HCT116 (cell line): ENCODE data around the gene SLC35B2.

Experiments used
- CTCF ChIP-seq, 3 experiments: fragments of 200-600 bp in 1 of 3; sonication (generic) in 1 of 3; IDR thresholded peaks in 2 of 3; conservative IDR thresholded peaks in 1 of 3; 2 replicates each; pipeline ENCODE4 v1.5.1; 2012 to 2017; ENCODE audit warnings: low read depth in 2 of 3, low read length in 2 of 3, antibody characterized with exemption in 1 of 3, borderline replicate concordance in 1 of 3, control low read depth in 1 of 3, mild to moderate bottlenecking in 1 of 3, mixed read lengths in 1 of 3, mixed run types in 1 of 3, moderate library complexity in 1 of 3; ENCODE audit not compliant: insufficient read depth in 1 of 3
- FOSL1 ChIP-seq: IDR thresholded peaks from 2 replicates; pipeline ENCODE4 v1.6.1; 2012; ENCODE audit warnings: low read depth
- POLR2A ChIP-seq: IDR thresholded peaks from 2 replicates; pipeline ENCODE4 v1.7.0; 2011; ENCODE audit warnings: borderline replicate concordance; ENCODE audit not compliant: insufficient read depth, insufficient read length; ENCODE audit errors: extremely low read depth
- RAD21 ChIP-seq: IDR thresholded peaks from 2 replicates; pipeline ENCODE4 v1.6.1; 2012; ENCODE audit warnings: low read depth, mild to moderate bottlenecking
- SIN3A ChIP-seq: IDR thresholded peaks from 2 replicates; pipeline ENCODE4 v1.6.1; 2012; ENCODE audit warnings: low read depth
- TCF7L2 ChIP-seq: IDR thresholded peaks from 2 replicates; pipeline ENCODE4 v1.7.0; 2011; ENCODE audit warnings: borderline replicate concordance, inconsistent platforms; ENCODE audit not compliant: insufficient read depth, insufficient read length; ENCODE audit errors: extremely low read depth

GRCh38 chr6:44298055-44298803, 40.9 kb upstream of the SLC35B2 start:
- no peak for TF ChIP-seq CTCF (IDR thresholded peaks at IDR 0.05 in 2 of 3, conservative IDR thresholded peaks at IDR 0.05 in 1 of 3; ENCODE audit: borderline replicate concordance in 1 of 3, insufficient read depth in 1 of 3, low read depth in 2 of 3, low read length in 2 of 3)
- no peak for TF ChIP-seq RAD21
- TF ChIP-seq FOSL1: no peak
- TF ChIP-seq POLR2A: no peak
- no peak for TF ChIP-seq TCF7L2
- TF ChIP-seq SIN3A: no peak
